DND-41 (cell line): ENCODE results near the gene VOPP1.
A peak's percentile ranks its signal among the peaks of the same experiment; 100 is the strongest.
"Not testable (repeated sequence)": the region's sequence is repeated elsewhere in the genome, so short reads cannot be mapped to it uniquely, and the experiment has no call there.

Experiments used
- EZH2 ChIP-seq: IDR thresholded peaks from 3 replicates; pipeline ENCODE4 v1.6.1; 2012; ENCODE audit warnings: borderline replicate concordance, low read depth, mild to moderate bottlenecking, moderate library complexity, low read length, inconsistent platforms; ENCODE audit not compliant: severe bottlenecking
- TF ChIP-seq, protein P1 (sequence below): IDR thresholded peaks from 2 replicates; pipeline ENCODE4 v1.5.1; 2012; ENCODE audit warnings: borderline replicate concordance, low read length, moderate library complexity, mild to moderate bottlenecking; ENCODE audit not compliant: poor library complexity, severe bottlenecking; ENCODE audit errors: extremely low read depth

DNA sequence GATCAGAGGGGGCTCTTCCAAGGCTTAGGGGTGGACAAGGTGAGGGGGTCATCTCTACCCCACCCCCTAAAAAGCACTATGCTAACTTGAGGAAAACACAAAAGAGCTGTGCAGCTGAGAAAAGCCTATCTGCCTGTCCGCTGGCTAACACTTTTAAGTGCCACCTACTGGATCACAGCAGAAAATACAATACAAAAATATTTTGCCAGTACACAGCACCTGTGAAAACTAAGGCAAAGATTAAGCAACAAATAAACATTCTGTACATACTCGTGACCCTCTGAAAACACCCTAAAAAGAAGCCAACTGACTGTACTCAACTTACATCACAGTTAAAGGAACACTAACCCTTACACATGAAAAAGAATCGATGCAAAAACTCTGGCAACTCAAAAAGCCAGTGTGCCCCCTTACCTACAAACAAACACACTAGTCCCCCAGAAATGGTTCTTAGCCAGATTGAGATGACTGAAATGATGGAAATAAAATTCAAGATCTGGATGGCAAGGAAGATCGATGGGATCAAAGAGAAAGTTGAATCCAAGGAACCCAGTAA, 25.7 kb upstream of the VOPP1 start:
- TF ChIP-seq, protein P1, sequence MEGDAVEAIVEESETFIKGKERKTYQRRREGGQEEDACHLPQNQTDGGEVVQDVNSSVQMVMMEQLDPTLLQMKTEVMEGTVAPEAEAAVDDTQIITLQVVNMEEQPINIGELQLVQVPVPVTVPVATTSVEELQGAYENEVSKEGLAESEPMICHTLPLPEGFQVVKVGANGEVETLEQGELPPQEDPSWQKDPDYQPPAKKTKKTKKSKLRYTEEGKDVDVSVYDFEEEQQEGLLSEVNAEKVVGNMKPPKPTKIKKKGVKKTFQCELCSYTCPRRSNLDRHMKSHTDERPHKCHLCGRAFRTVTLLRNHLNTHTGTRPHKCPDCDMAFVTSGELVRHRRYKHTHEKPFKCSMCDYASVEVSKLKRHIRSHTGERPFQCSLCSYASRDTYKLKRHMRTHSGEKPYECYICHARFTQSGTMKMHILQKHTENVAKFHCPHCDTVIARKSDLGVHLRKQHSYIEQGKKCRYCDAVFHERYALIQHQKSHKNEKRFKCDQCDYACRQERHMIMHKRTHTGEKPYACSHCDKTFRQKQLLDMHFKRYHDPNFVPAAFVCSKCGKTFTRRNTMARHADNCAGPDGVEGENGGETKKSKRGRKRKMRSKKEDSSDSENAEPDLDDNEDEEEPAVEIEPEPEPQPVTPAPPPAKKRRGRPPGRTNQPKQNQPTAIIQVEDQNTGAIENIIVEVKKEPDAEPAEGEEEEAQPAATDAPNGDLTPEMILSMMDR, result peak; percentile 57
- TF ChIP-seq EZH2, result not testable (repeated sequence)
